Measurements from ENCODE around the gene RACGAP1. TPM values are rescaled to one million over a fixed set of nuclear protein-coding genes. Genes with fewer than 3 reads are reported as not detected.

Gene RACGAP1
- total and polyA plus RNA-seq, 2 of the 8 experiments (the other 6 are each of a cell fraction or from before 2014, with no cell fraction given): 18.0 to 66.3 TPM

GRCh38 chr12:50069539-50069938, 44.2 kb upstream of the RACGAP1 start:
- no peak for FAIRE-seq
- Histone ChIP-seq H3K4me1 (replicated peaks in 1 of 4; ENCODE audit: control insufficient read depth in 3 of 4, insufficient read depth in 4 of 4, low read length in 3 of 4) (peaks cover 0 to 6% (median 3%) of the 10 kb centered on the region in 4 experiments; a peak in 5 of 7 replicates), H3K27me3 (replicated peaks in 1 of 4; ENCODE audit: control insufficient read depth in 3 of 4, extremely low read depth in 1 of 4, insufficient read depth in 3 of 4, low read length in 3 of 4) (peaks cover 0 to 4% (median 0%) of the 10 kb centered on the region in 4 experiments; a peak in 4 of 7 replicates), H4K5ac (ENCODE audit: insufficient read length, low read depth, low read length) (no peak overlapping the region), H3K4me3 (ENCODE audit: extremely low read depth in 1 of 4, insufficient read depth in 2 of 4, low read depth in 3 of 4, low read length in 4 of 4) (no peak overlapping the region), H3K9ac (replicated peaks in 1 of 4; ENCODE audit: extremely low read depth in 1 of 4, low read depth in 3 of 4, low read length in 3 of 4) (no peak overlapping the region), H4K20me1 (replicated peaks in 1 of 2; ENCODE audit: control insufficient read depth in 1 of 2, insufficient read depth in 2 of 2, low read length in 2 of 2) (no peaks in the 10 kb centered on the region), H2BK120ac (replicated peaks; ENCODE audit: low read depth, low read length) (no peak overlapping the region), H2AK5ac (ENCODE audit: low read depth, low read length) (no peak overlapping the region), H2BK5ac (ENCODE audit: low read depth, low read length) (no peak overlapping the region), H3K23ac (ENCODE audit: insufficient read length) (no peak overlapping the region), H3K18ac (ENCODE audit: extremely low read depth, low read length) (no peak overlapping the region), H3K9me3 (ENCODE audit: insufficient read depth in 2 of 2, low read depth in 1 of 2, low read length in 1 of 2) (no peaks in the 10 kb centered on the region), H2BK20ac (ENCODE audit: low read length) (no peak overlapping the region), H2BK12ac (ENCODE audit: low read depth, low read length) (no peak overlapping the region), H3K36me3 (ENCODE audit: control insufficient read depth in 2 of 4, insufficient read depth in 4 of 4, low read length in 3 of 4) (no peaks in the 10 kb centered on the region), H4K8ac (ENCODE audit: extremely low read depth, insufficient read depth, low read length) (no peak overlapping the region), H3K14ac (ENCODE audit: insufficient read length) (no peak overlapping the region), H2BK15ac (ENCODE audit: low read length) (no peak overlapping the region), H3K27ac (ENCODE audit: low read depth, low read length) (no peak overlapping the region), H4K91ac (replicated peaks; ENCODE audit: insufficient read length, low read length) (no peak overlapping the region), H3K4me2 (ENCODE audit: insufficient read depth in 1 of 2, low read depth in 2 of 2, low read length in 2 of 2) (no peak overlapping the region), H3K23me2 (ENCODE audit: low read depth, low read length) (no peaks in the 10 kb centered on the region; the same call in 1 of the 2 replicates), H2AFZ (ENCODE audit: low read length) (no peak overlapping the region), H3K79me2 (ENCODE audit: control insufficient read depth in 1 of 2, insufficient read depth in 2 of 2, low read length in 2 of 2) (no peaks in the 10 kb centered on the region), H3K56ac (replicated peaks; ENCODE audit: insufficient read length, low read depth, low read length) (no peak overlapping the region), H3K4ac (replicated peaks; ENCODE audit: insufficient read length, low read depth, low read length) (no peak overlapping the region), H3K79me1 (ENCODE audit: low read depth, low read length) (no peaks in the 10 kb centered on the region)
- CTCF ChIA-PET (ENCODE audit: partially characterized antibody): interaction anchor here (0.6 to 22.8 kb wide), 22 partner anchors 8 to 722 kb away, joined by 3 to 420 read pairs (median 4); partner anchors contain the start of genes AQP6, ASIC1, COX14 and GPD1
- POLR2A ChIA-PET (ENCODE audit: partially characterized antibody): interaction anchor here (1.2 kb wide), 1 partner anchor 15 kb away, joined by 6 read pairs; the partner anchor contains the start of gene SMARCD1
- DNase-seq (ENCODE audit: low read depth in 1 of 2, low spot score in 2 of 2): no peak
- 90% methylated on average over 3 of the region's 3 CpGs; no CpG with 5 or more reads in 1 of the 2 experiments for WGBS, 2 experiments (ENCODE audit: extremely low coverage in 1 of 2, insufficient coverage in 1 of 2, insufficient read length in 1 of 2, insufficient replicate concordance in 2 of 2, low coverage in 1 of 2, low lambda C conversion rate in 2 of 2, missing lambda C conversion rate in 1 of 2)
- TF ChIP-seq SP1 (IDR thresholded peaks at IDR 0.05; ENCODE audit: low read depth, low read length) (no peak), NRF1 (IDR thresholded peaks at IDR 0.05; ENCODE audit: low read depth, low read length) (no peak), EZH2 (IDR thresholded peaks at IDR 0.05; ENCODE audit: low read depth, low read length, severe bottlenecking) (no peak), CHD2 (IDR thresholded peaks at IDR 0.05; ENCODE audit: low read length) (no peak), CBX8 (IDR thresholded peaks at IDR 0.05; ENCODE audit: borderline replicate concordance, low read depth, low read length) (no peak), TBP (IDR thresholded peaks at IDR 0.05; ENCODE audit: low read depth, low read length) (no peak), POLR2A (IDR thresholded peaks at IDR 0.05; ENCODE audit: control extremely low read depth in 1 of 2, low read depth in 2 of 2, low read length in 2 of 2) (no peak), TEAD4 (IDR thresholded peaks at IDR 0.05; ENCODE audit: low read depth, low read length) (no peak), EP300 (IDR thresholded peaks at IDR 0.05; ENCODE audit: borderline replicate concordance in 1 of 2, low read depth in 2 of 2, low read length in 2 of 2) (no peak), KDM4A (IDR thresholded peaks at IDR 0.05; ENCODE audit: low read depth, low read length, severe bottlenecking) (no peak), CEBPB (IDR thresholded peaks at IDR 0.05; ENCODE audit: low read depth, low read length) (no peak), CBX5 (IDR thresholded peaks at IDR 0.05; ENCODE audit: low read depth, low read length) (no peak)
- TF ChIP-seq, protein P1, sequence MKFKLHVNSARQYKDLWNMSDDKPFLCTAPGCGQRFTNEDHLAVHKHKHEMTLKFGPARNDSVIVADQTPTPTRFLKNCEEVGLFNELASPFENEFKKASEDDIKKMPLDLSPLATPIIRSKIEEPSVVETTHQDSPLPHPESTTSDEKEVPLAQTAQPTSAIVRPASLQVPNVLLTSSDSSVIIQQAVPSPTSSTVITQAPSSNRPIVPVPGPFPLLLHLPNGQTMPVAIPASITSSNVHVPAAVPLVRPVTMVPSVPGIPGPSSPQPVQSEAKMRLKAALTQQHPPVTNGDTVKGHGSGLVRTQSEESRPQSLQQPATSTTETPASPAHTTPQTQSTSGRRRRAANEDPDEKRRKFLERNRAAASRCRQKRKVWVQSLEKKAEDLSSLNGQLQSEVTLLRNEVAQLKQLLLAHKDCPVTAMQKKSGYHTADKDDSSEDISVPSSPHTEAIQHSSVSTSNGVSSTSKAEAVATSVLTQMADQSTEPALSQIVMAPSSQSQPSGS (IDR thresholded peaks at IDR 0.05; ENCODE audit: low read length): no peak
